ENCODE data around the gene JAKMIP1.

GRCh38 chr4:6044276-6044675 lies 156.1 kb downstream of the JAKMIP1 start:
- TF ChIP-seq POLR2A (IDR thresholded peaks at IDR 0.05) (no peak), CTCF (IDR thresholded peaks at IDR 0.05) (no peak)
